OCI-LY1 (cell line): Measurements from ENCODE around the gene CORO2B.

Experiments used
- CTCF ChIP-seq: fragments of 200-600 bp; sonication (generic), shearing (Covaris generic); IDR thresholded peaks from 2 replicates; pipeline ENCODE4 v1.5.1; 2017; ENCODE audit warnings: mild to moderate bottlenecking, antibody characterized with exemption, low read length, moderate library complexity, mixed read lengths
- EZH2 ChIP-seq: fragments of 200-600 bp; sonication (generic), shearing (Covaris generic); IDR thresholded peaks from 2 replicates; pipeline ENCODE4 v1.8.0; 2017; ENCODE audit warnings: borderline replicate concordance, mixed run types, mild to moderate bottlenecking, antibody characterized with exemption, low read length, moderate library complexity, mixed read lengths

GRCh38 chr15:68679961-68680371, 101.2 kb downstream of the CORO2B start:
- no peak for TF ChIP-seq EZH2
- no peak for TF ChIP-seq CTCF
